Neural cell (in vitro differentiated cells): ENCODE data around the gene C9orf43. TPM values are rescaled to one million over a fixed set of nuclear protein-coding genes. Genes with fewer than 3 reads are reported as not detected.

Source experiments
- H2AFZ ChIP-seq: fragments of 200-600, 300-800 bp; sonication (generic), shearing (Covaris generic); 2 replicates; pipeline ENCODE4 v1.6.0; 2014; ENCODE audit warnings: low read depth, mild to moderate bottlenecking, antibody characterized with exemption, low read length, moderate library complexity
- H3F3A ChIP-seq: fragments of 200-600 bp; shearing (Covaris generic); 2 replicates; pipeline ENCODE4 v1.6.1; 2016; ENCODE audit warnings: mild to moderate bottlenecking, moderate library complexity, mixed read lengths, antibody characterized with exemption, low read length; ENCODE audit not compliant: insufficient read depth, poor library complexity, severe bottlenecking
- H3K27ac ChIP-seq: fragments of 200-600, 300-800 bp; sonication (generic), shearing (Covaris generic); 2 replicates; pipeline ENCODE4 v1.5.1; 2014; ENCODE audit warnings: mild to moderate bottlenecking, low read length, moderate library complexity
- H3K27me3 ChIP-seq: fragments of 300-800, 200-600 bp; sonication (generic), shearing (Covaris generic); 2 replicates; pipeline ENCODE4 v1.6.0; 2014; ENCODE audit warnings: mild to moderate bottlenecking, low read depth, low read length, moderate library complexity; ENCODE audit not compliant: insufficient read depth
- H3K36me3 ChIP-seq: fragments of 300-800, 200-600 bp; sonication (generic), shearing (Covaris generic); 2 replicates; pipeline ENCODE4 v1.5.1; 2014; ENCODE audit warnings: mild to moderate bottlenecking, antibody characterized with exemption, low read length, moderate library complexity; ENCODE audit not compliant: insufficient read depth
- H3K4me2 ChIP-seq: fragments of 300-800, 200-600 bp; sonication (generic), shearing (Covaris generic); 2 replicates; pipeline ENCODE4 v1.6.0; 2014; ENCODE audit warnings: mild to moderate bottlenecking, low read length
- H3K4me3 ChIP-seq: fragments of 300-800, 200-600 bp; sonication (generic), shearing (Covaris generic); 2 replicates; pipeline ENCODE4 v1.5.1; 2014; ENCODE audit warnings: mild to moderate bottlenecking, low read length, moderate library complexity
- H3K79me2 ChIP-seq: fragments of 200-600 bp; shearing (Covaris generic); replicated peaks from 2 replicates; pipeline ENCODE4 v1.6.0; 2014; ENCODE audit warnings: mild to moderate bottlenecking, low read length, moderate library complexity; ENCODE audit not compliant: insufficient read depth
- H3K9ac ChIP-seq: fragments of 300-800, 200-600 bp; sonication (generic), shearing (Covaris generic); 2 replicates; pipeline ENCODE4 v1.6.1; 2016; ENCODE audit warnings: mild to moderate bottlenecking, low read length, mixed read lengths
- H3K9me2 ChIP-seq: fragments of 200-600 bp; shearing (Covaris generic); 2 replicates; pipeline ENCODE4 v1.6.1; 2016; ENCODE audit warnings: mild to moderate bottlenecking, low read length, mixed read lengths; ENCODE audit not compliant: insufficient read depth
- H3K9me3 ChIP-seq: fragments of 200-600, 300-800 bp; sonication (generic), shearing (Covaris generic); 2 replicates; pipeline ENCODE4 v1.6.1; 2016; ENCODE audit warnings: mild to moderate bottlenecking, mixed run types, low read length, moderate library complexity, mixed read lengths
- H4K20me1 ChIP-seq: fragments of 200-600 bp; shearing (Covaris generic); 2 replicates; pipeline ENCODE4 v1.6.1; 2016; ENCODE audit warnings: mild to moderate bottlenecking, mixed run types; ENCODE audit not compliant: insufficient read depth
- EP300 ChIP-seq: fragments of 450-650 bp; conservative IDR thresholded peaks from 2 replicates; pipeline ENCODE4 v1.6.1; 2014; ENCODE audit warnings: antibody characterized with exemption, mild to moderate bottlenecking, moderate library complexity; ENCODE audit not compliant: poor library complexity, severe bottlenecking
- EZH2 ChIP-seq: fragments of 200-600, 300-800 bp; shearing (Covaris generic), sonication (generic); IDR thresholded peaks from 2 replicates; pipeline ENCODE4 v1.6.1; 2014; ENCODE audit warnings: antibody characterized with exemption, low read length, borderline replicate concordance, mild to moderate bottlenecking; ENCODE audit not compliant: insufficient read depth, poor library complexity, severe bottlenecking
- MXI1 ChIP-seq: fragments of 450-650 bp; conservative IDR thresholded peaks from 2 replicates; pipeline ENCODE4 v1.6.1; 2014; ENCODE audit warnings: antibody characterized with exemption, mild to moderate bottlenecking; ENCODE audit not compliant: poor library complexity, severe bottlenecking
- POLR2AphosphoS5 ChIP-seq: IDR thresholded peaks from 2 replicates; pipeline ENCODE4 v1.6.1; 2012
- RAD21 ChIP-seq: fragments of 450-650 bp; conservative IDR thresholded peaks from 2 replicates; pipeline ENCODE4 v1.6.1; 2014; ENCODE audit warnings: antibody characterized with exemption, mild to moderate bottlenecking, moderate library complexity
- SMC3 ChIP-seq: fragments of 450-650 bp; conservative IDR thresholded peaks from 2 replicates; pipeline ENCODE4 v1.6.1; 2014; ENCODE audit warnings: antibody characterized with exemption, mild to moderate bottlenecking, moderate library complexity; ENCODE audit not compliant: poor library complexity
- TAF1 ChIP-seq: IDR thresholded peaks from 2 replicates; pipeline ENCODE4 v1.6.1; 2012; ENCODE audit warnings: low read depth
- polyA plus RNA-seq: library from polyadenylated mRNA; depleted of rRNA; stranded (reverse); fragments of >200 nt; gene quantifications from 2 replicates; pipeline ENCODE4 v1.2.3, GENCODE V29; 2014
- TF ChIP-seq, protein P1 (sequence below): fragments of 450-650 bp; IDR thresholded peaks from 2 replicates; pipeline ENCODE4 v1.5.1; 2014; ENCODE audit warnings: antibody characterized with exemption, mild to moderate bottlenecking, moderate library complexity; ENCODE audit not compliant: poor library complexity, severe bottlenecking
- TF ChIP-seq, protein P2 (sequence below): IDR thresholded peaks from 2 replicates; pipeline ENCODE4 v1.6.1; 2012; ENCODE audit warnings: borderline replicate concordance

The C9orf43 gene
- polyA plus RNA-seq, 1 donor from 2014 or later: 0.33 TPM

DNA sequence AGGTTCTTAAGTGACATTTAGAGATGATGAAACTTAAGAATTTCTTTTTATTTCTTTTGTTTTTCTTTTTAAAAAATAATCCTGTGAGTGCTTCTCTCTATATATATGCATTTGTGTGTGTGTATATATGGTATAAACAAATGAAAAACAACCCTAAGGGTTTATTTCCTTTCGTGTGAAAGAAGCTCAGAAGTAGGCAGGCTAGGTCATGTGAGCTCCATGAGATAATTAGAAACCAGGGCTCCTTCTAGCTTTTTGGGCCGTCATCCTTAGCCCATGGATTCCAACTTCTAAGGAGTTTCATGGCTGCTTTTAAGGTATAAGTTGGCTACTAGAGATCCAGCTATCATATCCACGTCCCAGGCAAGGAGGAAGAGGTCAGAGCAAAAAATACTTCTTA lies 11.2 kb downstream of the C9orf43 start:
- Histone ChIP-seq H3K27ac (no peak overlapping the region), H3K9me2 (no peaks in the 10 kb centered on the region), H3K9ac (no peak overlapping the region), H3F3A (no peaks in the 10 kb centered on the region), H3K79me2 (no peaks in the 10 kb centered on the region), H3K9me3 (no peaks in the 10 kb centered on the region), H4K20me1 (no peaks in the 10 kb centered on the region), H2AFZ (no peak overlapping the region), H3K27me3 (no peaks in the 10 kb centered on the region), H3K4me3 (no peak overlapping the region), H3K36me3 (no peaks in the 10 kb centered on the region), H3K4me2 (no peak overlapping the region)
- TF ChIP-seq EP300 (no peak), POLR2AphosphoS5 (no peak), SMC3 (no peak), EZH2 (no peak), RAD21 (no peak), TAF1 (no peak), MXI1 (no peak)
- TF ChIP-seq, protein P1, sequence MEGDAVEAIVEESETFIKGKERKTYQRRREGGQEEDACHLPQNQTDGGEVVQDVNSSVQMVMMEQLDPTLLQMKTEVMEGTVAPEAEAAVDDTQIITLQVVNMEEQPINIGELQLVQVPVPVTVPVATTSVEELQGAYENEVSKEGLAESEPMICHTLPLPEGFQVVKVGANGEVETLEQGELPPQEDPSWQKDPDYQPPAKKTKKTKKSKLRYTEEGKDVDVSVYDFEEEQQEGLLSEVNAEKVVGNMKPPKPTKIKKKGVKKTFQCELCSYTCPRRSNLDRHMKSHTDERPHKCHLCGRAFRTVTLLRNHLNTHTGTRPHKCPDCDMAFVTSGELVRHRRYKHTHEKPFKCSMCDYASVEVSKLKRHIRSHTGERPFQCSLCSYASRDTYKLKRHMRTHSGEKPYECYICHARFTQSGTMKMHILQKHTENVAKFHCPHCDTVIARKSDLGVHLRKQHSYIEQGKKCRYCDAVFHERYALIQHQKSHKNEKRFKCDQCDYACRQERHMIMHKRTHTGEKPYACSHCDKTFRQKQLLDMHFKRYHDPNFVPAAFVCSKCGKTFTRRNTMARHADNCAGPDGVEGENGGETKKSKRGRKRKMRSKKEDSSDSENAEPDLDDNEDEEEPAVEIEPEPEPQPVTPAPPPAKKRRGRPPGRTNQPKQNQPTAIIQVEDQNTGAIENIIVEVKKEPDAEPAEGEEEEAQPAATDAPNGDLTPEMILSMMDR: no peak
- TF ChIP-seq, protein P2, sequence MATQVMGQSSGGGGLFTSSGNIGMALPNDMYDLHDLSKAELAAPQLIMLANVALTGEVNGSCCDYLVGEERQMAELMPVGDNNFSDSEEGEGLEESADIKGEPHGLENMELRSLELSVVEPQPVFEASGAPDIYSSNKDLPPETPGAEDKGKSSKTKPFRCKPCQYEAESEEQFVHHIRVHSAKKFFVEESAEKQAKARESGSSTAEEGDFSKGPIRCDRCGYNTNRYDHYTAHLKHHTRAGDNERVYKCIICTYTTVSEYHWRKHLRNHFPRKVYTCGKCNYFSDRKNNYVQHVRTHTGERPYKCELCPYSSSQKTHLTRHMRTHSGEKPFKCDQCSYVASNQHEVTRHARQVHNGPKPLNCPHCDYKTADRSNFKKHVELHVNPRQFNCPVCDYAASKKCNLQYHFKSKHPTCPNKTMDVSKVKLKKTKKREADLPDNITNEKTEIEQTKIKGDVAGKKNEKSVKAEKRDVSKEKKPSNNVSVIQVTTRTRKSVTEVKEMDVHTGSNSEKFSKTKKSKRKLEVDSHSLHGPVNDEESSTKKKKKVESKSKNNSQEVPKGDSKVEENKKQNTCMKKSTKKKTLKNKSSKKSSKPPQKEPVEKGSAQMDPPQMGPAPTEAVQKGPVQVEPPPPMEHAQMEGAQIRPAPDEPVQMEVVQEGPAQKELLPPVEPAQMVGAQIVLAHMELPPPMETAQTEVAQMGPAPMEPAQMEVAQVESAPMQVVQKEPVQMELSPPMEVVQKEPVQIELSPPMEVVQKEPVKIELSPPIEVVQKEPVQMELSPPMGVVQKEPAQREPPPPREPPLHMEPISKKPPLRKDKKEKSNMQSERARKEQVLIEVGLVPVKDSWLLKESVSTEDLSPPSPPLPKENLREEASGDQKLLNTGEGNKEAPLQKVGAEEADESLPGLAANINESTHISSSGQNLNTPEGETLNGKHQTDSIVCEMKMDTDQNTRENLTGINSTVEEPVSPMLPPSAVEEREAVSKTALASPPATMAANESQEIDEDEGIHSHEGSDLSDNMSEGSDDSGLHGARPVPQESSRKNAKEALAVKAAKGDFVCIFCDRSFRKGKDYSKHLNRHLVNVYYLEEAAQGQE: no peak

DNA sequence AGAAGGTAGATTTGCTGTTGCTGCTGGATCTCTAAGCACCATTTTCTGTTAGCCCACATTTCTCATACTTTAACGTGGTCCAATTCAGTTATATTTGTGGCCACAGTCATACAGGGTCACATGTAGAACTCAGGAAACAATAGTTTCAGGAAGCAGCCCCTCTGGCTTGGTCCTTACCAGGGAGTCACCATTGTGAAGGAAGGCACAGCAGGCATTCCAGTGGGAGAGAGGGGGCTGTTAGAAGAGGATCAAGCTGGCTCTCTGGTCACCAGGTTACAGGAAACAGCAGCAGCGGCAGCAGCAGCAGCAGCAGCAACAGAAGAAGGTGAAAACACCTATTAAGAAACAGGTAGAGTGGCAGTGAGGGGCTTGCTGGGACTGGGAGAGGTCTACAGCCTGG lies 14.5 kb downstream of the C9orf43 start:
- Histone ChIP-seq H3K9me3 (no peaks in the 10 kb centered on the region), H4K20me1 (no peaks in the 10 kb centered on the region), H3K4me3 (no peak overlapping the region), H3K4me2 (no peak overlapping the region), H3K9me2 (no peaks in the 10 kb centered on the region), H3K9ac (no peak overlapping the region), H3K27me3 (no peaks in the 10 kb centered on the region), H2AFZ (no peak overlapping the region), H3K27ac (no peak overlapping the region), H3F3A (no peaks in the 10 kb centered on the region), H3K79me2 (no peaks in the 10 kb centered on the region), H3K36me3 (no peaks in the 10 kb centered on the region)
- no peak for TF ChIP-seq POLR2AphosphoS5
- no peak for TF ChIP-seq TAF1
- TF ChIP-seq MXI1: no peak
- TF ChIP-seq SMC3: no peak
- TF ChIP-seq RAD21: no peak
